ENCODE data around the gene WDR45B.
A peak's percentile ranks its signal among the peaks of the same experiment; 100 is the strongest.

WDR45B gene

DNA sequence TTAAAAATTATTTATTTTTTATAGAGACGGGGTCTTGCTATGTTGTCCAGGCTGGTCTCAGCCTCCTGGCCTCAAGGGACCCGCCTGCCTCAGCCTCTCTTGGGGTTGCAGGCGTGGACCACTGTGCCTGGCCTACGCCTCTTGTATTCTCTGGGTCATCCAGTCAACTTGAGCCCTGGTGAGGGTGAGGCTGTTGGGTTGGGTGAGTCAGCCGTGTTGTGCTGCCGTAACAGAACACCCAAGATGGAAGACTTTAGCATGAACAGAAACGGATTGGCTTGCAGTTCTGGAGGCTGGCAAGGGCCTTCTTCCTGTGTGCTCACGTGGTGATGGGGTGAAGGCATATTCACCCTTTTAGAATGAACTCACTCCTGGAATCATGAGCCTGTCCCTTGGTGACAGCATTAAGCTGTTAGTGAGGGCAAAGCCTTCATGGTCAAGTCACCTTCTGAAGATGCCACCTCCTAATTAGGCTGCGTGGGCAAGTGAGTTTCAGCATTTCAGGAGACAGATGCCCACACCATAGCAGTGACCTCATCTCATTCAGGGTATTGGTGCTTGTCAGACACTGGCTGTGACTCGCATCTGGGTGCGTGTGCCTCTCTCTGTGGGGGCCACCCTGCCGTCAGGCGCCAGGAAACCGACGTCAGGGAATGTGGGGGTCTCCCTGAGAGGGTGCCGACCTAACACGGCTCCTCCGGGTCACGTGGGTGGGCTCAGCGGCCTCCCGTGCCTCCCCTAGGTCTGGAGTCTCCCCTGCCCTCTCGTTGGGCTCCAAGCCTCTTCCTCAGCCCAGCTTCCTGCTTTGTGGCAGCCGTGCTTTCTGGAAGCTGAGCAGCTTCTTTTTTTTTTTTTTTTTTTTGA is 49.8 kb downstream of the WDR45B start:
- Mint-ChIP-seq H3K27me3 (ENCODE audit: low read depth, poor library complexity) (no peaks in the 10 kb centered on the region), H3K9me3 (peaks cover 9% of the 10 kb centered on the region), H3K4me3 (no peak overlapping the region), H3K27ac (peak overlapping the region; percentile 75), H3K36me3 (ENCODE audit: low read depth) (peaks cover 75% of the 10 kb centered on the region), H3K4me1 (peaks cover 32% of the 10 kb centered on the region)
- no peak for DNase-seq
- TF ChIP-seq, protein P1, sequence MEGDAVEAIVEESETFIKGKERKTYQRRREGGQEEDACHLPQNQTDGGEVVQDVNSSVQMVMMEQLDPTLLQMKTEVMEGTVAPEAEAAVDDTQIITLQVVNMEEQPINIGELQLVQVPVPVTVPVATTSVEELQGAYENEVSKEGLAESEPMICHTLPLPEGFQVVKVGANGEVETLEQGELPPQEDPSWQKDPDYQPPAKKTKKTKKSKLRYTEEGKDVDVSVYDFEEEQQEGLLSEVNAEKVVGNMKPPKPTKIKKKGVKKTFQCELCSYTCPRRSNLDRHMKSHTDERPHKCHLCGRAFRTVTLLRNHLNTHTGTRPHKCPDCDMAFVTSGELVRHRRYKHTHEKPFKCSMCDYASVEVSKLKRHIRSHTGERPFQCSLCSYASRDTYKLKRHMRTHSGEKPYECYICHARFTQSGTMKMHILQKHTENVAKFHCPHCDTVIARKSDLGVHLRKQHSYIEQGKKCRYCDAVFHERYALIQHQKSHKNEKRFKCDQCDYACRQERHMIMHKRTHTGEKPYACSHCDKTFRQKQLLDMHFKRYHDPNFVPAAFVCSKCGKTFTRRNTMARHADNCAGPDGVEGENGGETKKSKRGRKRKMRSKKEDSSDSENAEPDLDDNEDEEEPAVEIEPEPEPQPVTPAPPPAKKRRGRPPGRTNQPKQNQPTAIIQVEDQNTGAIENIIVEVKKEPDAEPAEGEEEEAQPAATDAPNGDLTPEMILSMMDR (IDR thresholded peaks at IDR 0.05): no peak

DNA sequence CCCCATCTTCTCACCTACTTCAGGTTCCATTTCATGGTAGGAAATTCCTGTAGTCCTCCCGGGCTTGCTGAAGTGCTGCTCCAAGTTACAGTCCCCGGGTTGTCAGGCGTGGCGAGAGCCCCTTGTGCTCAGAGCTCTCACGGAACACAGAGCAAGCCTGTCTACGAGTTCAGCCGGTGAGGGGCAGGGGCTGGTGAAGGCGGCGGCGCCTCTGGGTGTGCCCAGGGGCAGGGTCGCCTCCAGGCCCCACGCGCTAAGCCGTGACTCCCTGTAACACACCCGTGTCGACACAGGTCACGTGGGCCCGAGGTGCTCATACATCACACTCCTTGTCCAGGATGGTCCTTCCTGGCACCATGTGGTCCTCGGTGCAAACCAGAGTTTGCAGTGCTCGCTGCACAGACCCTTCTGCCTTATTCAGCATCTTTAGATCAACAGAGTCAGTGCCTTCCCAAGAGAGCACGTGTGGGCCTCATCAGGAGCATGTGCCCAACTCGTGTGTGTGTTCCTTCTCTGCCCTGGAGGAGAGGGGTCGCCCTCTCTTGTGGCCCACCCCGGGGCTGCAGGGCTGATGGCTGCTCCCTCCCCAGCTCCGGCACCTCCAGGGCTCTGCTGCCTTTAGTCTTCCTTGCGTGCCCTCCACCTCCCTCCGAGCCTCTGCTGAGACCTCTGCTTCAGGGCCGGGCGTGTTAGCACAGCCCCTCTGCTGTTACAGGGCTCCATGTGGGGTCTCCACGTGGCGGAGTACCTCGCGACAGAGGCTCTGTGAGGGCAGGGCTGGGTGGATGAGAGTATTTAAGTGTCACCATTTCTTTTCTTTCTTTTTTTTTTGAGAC is 51.2 kb downstream of the WDR45B start:
- Mint-ChIP-seq H3K9me3 (peaks cover 4% of the 10 kb centered on the region), H3K4me3 (no peak overlapping the region), H3K27me3 (ENCODE audit: low read depth, poor library complexity) (no peaks in the 10 kb centered on the region), H3K4me1 (peaks cover 38% of the 10 kb centered on the region), H3K27ac (peak overlapping the region; percentile 88), H3K36me3 (ENCODE audit: low read depth) (peaks cover 63% of the 10 kb centered on the region)
- no peak for DNase-seq
- TF ChIP-seq, protein P1 (IDR thresholded peaks at IDR 0.05): no peak

DNA sequence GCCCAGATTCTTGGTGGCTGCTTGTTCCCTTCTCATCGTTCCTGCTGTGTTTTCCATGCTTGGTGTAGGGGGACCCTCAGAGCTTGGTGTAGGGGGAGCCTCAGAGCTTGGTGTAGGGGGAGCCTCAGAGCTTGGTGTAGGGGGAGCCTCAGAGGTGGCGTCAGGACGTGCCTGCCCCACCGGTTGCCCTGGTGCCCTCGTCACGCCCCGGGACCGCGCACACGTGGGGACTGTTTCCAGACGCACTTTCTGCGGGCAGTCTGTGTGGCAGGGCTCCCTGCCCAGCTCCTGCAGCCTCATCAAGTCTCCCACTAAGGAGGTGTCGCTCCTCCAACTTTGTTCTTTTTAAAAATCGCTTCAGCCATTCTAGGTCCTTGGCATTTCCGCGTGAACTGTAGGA is 51.9 kb downstream of the WDR45B start:
- Mint-ChIP-seq H3K9me3 (peaks cover 4% of the 10 kb centered on the region), H3K36me3 (ENCODE audit: low read depth) (peaks cover 55% of the 10 kb centered on the region), H3K4me1 (peaks cover 38% of the 10 kb centered on the region), H3K27ac (no peak overlapping the region), H3K4me3 (no peak overlapping the region), H3K27me3 (ENCODE audit: low read depth, poor library complexity) (no peaks in the 10 kb centered on the region)
- TF ChIP-seq, protein P1 (IDR thresholded peaks at IDR 0.05): no peak
- DNase-seq: no peak

DNA sequence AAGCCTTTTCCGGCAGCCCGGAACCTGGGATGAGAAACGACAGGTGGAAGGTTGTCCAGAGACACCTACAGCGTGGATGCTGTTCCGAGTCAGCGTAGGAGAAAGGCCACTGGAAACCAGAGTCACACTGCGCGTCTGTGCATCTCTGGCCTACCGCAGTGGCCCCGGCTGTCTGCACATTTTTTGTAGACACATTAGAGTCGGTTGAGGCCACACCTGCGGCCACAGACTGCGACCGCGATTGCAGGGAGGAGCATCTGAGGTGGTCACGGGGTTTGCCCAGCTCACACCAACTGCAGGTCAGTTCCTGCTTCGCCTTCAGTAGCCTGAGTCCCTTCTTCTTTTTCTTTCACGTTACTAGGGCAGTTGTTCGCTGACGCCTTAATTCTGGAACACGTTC is 52.4 kb downstream of the WDR45B start:
- Mint-ChIP-seq H3K27me3 (ENCODE audit: low read depth, poor library complexity) (no peaks in the 10 kb centered on the region), H3K4me3 (no peak overlapping the region), H3K4me1 (peaks cover 38% of the 10 kb centered on the region), H3K9me3 (peaks cover under 1% of the 10 kb centered on the region), H3K27ac (no peak overlapping the region), H3K36me3 (ENCODE audit: low read depth) (peaks cover 51% of the 10 kb centered on the region)
- DNase-seq: no peak
- TF ChIP-seq, protein P1 (IDR thresholded peaks at IDR 0.05): no peak

DNA sequence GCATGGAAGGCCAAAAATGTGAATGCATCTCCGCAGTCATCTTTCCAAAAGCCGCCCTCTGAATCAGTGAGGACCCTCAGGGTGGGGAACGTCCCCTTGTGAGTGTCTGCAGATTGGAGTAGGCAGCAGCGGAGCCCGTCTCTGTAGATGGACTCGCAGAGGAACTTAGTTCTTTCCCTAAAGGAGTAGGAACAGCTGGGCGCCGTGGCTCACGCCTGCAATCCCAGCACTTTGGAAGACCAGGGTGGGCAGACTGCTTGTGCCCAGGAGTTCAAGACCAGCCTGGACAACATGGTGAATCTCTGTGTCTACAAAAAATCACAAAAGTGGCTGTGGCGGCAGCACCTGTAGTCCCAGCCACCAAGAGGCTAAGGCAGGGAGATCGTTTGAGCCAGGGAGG is 53.7 kb downstream of the WDR45B start:
- Mint-ChIP-seq H3K27ac (peak overlapping the region; percentile 57), H3K27me3 (ENCODE audit: low read depth, poor library complexity) (peaks cover 4% of the 10 kb centered on the region), H3K36me3 (ENCODE audit: low read depth) (peaks cover 46% of the 10 kb centered on the region), H3K4me3 (no peak overlapping the region), H3K9me3 (no peaks in the 10 kb centered on the region), H3K4me1 (peaks cover 38% of the 10 kb centered on the region)
- TF ChIP-seq, protein P1 (IDR thresholded peaks at IDR 0.05): no peak
- DNase-seq: no peak
